Measurements from ENCODE around the gene KRT84.

The KRT84 gene

GRCh38 chr12:52359621-52360061 is 25.8 kb downstream of the KRT84 start:
- no peaks in the 10 kb centered on the region for H3K27me3 ChIP-seq (ENCODE audit: insufficient read depth, poor library complexity, severe bottlenecking)
- TF ChIP-seq, protein P1, sequence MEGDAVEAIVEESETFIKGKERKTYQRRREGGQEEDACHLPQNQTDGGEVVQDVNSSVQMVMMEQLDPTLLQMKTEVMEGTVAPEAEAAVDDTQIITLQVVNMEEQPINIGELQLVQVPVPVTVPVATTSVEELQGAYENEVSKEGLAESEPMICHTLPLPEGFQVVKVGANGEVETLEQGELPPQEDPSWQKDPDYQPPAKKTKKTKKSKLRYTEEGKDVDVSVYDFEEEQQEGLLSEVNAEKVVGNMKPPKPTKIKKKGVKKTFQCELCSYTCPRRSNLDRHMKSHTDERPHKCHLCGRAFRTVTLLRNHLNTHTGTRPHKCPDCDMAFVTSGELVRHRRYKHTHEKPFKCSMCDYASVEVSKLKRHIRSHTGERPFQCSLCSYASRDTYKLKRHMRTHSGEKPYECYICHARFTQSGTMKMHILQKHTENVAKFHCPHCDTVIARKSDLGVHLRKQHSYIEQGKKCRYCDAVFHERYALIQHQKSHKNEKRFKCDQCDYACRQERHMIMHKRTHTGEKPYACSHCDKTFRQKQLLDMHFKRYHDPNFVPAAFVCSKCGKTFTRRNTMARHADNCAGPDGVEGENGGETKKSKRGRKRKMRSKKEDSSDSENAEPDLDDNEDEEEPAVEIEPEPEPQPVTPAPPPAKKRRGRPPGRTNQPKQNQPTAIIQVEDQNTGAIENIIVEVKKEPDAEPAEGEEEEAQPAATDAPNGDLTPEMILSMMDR (IDR thresholded peaks at IDR 0.05; ENCODE audit: insufficient read depth, low read length): no peak
- TF ChIP-seq, protein P2, sequence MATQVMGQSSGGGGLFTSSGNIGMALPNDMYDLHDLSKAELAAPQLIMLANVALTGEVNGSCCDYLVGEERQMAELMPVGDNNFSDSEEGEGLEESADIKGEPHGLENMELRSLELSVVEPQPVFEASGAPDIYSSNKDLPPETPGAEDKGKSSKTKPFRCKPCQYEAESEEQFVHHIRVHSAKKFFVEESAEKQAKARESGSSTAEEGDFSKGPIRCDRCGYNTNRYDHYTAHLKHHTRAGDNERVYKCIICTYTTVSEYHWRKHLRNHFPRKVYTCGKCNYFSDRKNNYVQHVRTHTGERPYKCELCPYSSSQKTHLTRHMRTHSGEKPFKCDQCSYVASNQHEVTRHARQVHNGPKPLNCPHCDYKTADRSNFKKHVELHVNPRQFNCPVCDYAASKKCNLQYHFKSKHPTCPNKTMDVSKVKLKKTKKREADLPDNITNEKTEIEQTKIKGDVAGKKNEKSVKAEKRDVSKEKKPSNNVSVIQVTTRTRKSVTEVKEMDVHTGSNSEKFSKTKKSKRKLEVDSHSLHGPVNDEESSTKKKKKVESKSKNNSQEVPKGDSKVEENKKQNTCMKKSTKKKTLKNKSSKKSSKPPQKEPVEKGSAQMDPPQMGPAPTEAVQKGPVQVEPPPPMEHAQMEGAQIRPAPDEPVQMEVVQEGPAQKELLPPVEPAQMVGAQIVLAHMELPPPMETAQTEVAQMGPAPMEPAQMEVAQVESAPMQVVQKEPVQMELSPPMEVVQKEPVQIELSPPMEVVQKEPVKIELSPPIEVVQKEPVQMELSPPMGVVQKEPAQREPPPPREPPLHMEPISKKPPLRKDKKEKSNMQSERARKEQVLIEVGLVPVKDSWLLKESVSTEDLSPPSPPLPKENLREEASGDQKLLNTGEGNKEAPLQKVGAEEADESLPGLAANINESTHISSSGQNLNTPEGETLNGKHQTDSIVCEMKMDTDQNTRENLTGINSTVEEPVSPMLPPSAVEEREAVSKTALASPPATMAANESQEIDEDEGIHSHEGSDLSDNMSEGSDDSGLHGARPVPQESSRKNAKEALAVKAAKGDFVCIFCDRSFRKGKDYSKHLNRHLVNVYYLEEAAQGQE (IDR thresholded peaks at IDR 0.05; ENCODE audit: insufficient replicate concordance, low read depth): no peak
- TF ChIP-seq SPI1 (IDR thresholded peaks at IDR 0.05; ENCODE audit: borderline replicate concordance, low read depth) (no peak), POLR2AphosphoS5 (IDR thresholded peaks at IDR 0.05; ENCODE audit: low read depth) (no peak), GABPA (IDR thresholded peaks at IDR 0.05; ENCODE audit: low read depth) (no peak)
- no peak for DNase-seq (ENCODE audit: low read depth in 1 of 2, low spot score in 1 of 2)
- H3K4me3 ChIP-seq (replicated peaks; ENCODE audit: insufficient read depth, low read length): no peak overlapping the region
- H3K27ac ChIP-seq (replicated peaks): no peak overlapping the region

- Histone ChIP-seq H3K4me3 (replicated peaks; ENCODE audit: insufficient read depth, low read length) (no peak overlapping the region), H3K27me3 (ENCODE audit: insufficient read depth, poor library complexity, severe bottlenecking) (no peaks in the 10 kb centered on the region), H3K27ac (replicated peaks) (no peak overlapping the region)
- DNase-seq (ENCODE audit: low read depth in 1 of 2, low spot score in 1 of 2): no peak
- TF ChIP-seq SPI1 (IDR thresholded peaks at IDR 0.05; ENCODE audit: borderline replicate concordance, low read depth) (no peak), GABPA (IDR thresholded peaks at IDR 0.05; ENCODE audit: low read depth) (no peak), POLR2AphosphoS5 (IDR thresholded peaks at IDR 0.05; ENCODE audit: low read depth) (no peak)
- TF ChIP-seq, protein P2 (IDR thresholded peaks at IDR 0.05; ENCODE audit: insufficient replicate concordance, low read depth): no peak
- TF ChIP-seq, protein P1 (IDR thresholded peaks at IDR 0.05; ENCODE audit: insufficient read depth, low read length): no peak
Observed at GRCh38 chr12:52358575-52359350, 26.7 kb downstream of the KRT84 start.

- no peak overlapping the region for H3K4me3 ChIP-seq (replicated peaks; ENCODE audit: insufficient read depth, low read length)
- no peak overlapping the region for H3K27ac ChIP-seq (replicated peaks)
- TF ChIP-seq POLR2AphosphoS5 (IDR thresholded peaks at IDR 0.05; ENCODE audit: low read depth) (no peak), SPI1 (IDR thresholded peaks at IDR 0.05; ENCODE audit: borderline replicate concordance, low read depth) (no peak), GABPA (IDR thresholded peaks at IDR 0.05; ENCODE audit: low read depth) (no peak)
- TF ChIP-seq, protein P1 (IDR thresholded peaks at IDR 0.05; ENCODE audit: insufficient read depth, low read length): no peak
- TF ChIP-seq, protein P2 (IDR thresholded peaks at IDR 0.05; ENCODE audit: insufficient replicate concordance, low read depth): no peak
- DNase-seq (ENCODE audit: low read depth in 1 of 2, low spot score in 1 of 2): no peak
- H3K27me3 ChIP-seq (ENCODE audit: insufficient read depth, poor library complexity, severe bottlenecking): no peaks in the 10 kb centered on the region
Observed at GRCh38 chr12:52356762-52357580, 28.5 kb downstream of the KRT84 start.

Measured in HL-60 (cell line).